Calu3 (cell line): ENCODE results near the gene MSMO1. TPM values are rescaled to one million over a fixed set of nuclear protein-coding genes. Genes with fewer than 3 reads are reported as not detected.

ENCODE experiments used
- BruUV-seq: library from RNA; stranded (reverse); fragments of 400-500 nt; replicated peaks from 2 replicates; lab custom pipeline; 2021; lab: Mats Ljungman, UMichigan
- CTCF ChIA-PET: fragments of 300-600 bp; sonication (Branson Sonifier 250); formaldehyde crosslinking; loops from one replicate; lab custom pipeline; 2022; ENCODE audit warnings: antibody characterized with exemption; lab: Charles Lee
- DNase-seq: peaks from one replicate; pipeline ENCODE4 v3.0.0; 2022
- H3K27ac Mint-ChIP-seq: one replicate; pipeline ENCODE4 v1.8.0; 2022; ENCODE audit warnings: mixed read lengths; ENCODE audit not compliant: unreplicated experiment
- H3K27me3 Mint-ChIP-seq: one replicate; pipeline ENCODE4 v1.8.0; 2022; ENCODE audit warnings: mixed read lengths; ENCODE audit not compliant: unreplicated experiment
- H3K36me3 Mint-ChIP-seq: one replicate; pipeline ENCODE4 v1.8.0; 2022; ENCODE audit warnings: mild to moderate bottlenecking, moderate library complexity, mixed read lengths; ENCODE audit not compliant: insufficient read depth, unreplicated experiment
- H3K4me1 Mint-ChIP-seq: one replicate; pipeline ENCODE4 v1.8.0; 2022; ENCODE audit warnings: mild to moderate bottlenecking, low read depth, mixed read lengths; ENCODE audit not compliant: unreplicated experiment
- H3K4me3 Mint-ChIP-seq: one replicate; pipeline ENCODE4 v1.8.0; 2022; ENCODE audit warnings: mild to moderate bottlenecking, low read depth, moderate library complexity, mixed read lengths; ENCODE audit not compliant: unreplicated experiment
- H3K9me3 Mint-ChIP-seq: one replicate; pipeline ENCODE4 v1.8.0; 2022; ENCODE audit warnings: low read depth, mixed read lengths; ENCODE audit not compliant: unreplicated experiment
- CTCF ChIP-seq: fragments of 200-600 bp; IDR thresholded peaks from one replicate; pipeline ENCODE4 v1.8.0; 2022; ENCODE audit warnings: antibody characterized with exemption; ENCODE audit not compliant: unreplicated experiment
- intact Hi-C: fragments of 100-400 bp; cut with micrococcal nuclease; formaldehyde crosslinking; loops from one replicate; pipeline ENCODE4 v1.10.0; 2022; ENCODE audit not compliant: unreplicated experiment
- microRNA-seq: library from miRNA; unstranded; fragments of <30 nt; microRNA quantifications from one replicate; pipeline ENCODE4 v1.2.0, GENCODE V29; 2022
- total RNA-seq: library from RNA; stranded (reverse); gene quantifications from 2 replicates; pipeline ENCODE4 v1.2.3, GENCODE V29; 2022

Gene MSMO1
- total RNA-seq, 1 experiment from 2014 or later: 111 TPM

GRCh38 chr4:165388756-165389155 is 61.3 kb downstream of the MSMO1 start:
- CTCF ChIA-PET: no interaction called here
- no peaks in the 10 kb centered on the region for H3K9me3 Mint-ChIP-seq
- H3K4me1 Mint-ChIP-seq: no peaks in the 10 kb centered on the region
- no peak for TF ChIP-seq CTCF
- H3K27ac Mint-ChIP-seq: no peak overlapping the region
- BruUV-seq: no TSS peak
- no peaks in the 10 kb centered on the region for H3K36me3 Mint-ChIP-seq
- H3K4me3 Mint-ChIP-seq: no peak overlapping the region
- intact Hi-C loops: no loop called here
- no peak for DNase-seq
- no peaks in the 10 kb centered on the region for H3K27me3 Mint-ChIP-seq

Small RNA genes within 50 kb of the gene (microRNA-seq; reads per million reads assigned to microRNA genes)
- gene MIR578: not detected

Other genes starting within 250 kb of the MSMO1 start
- gene TMEM192, start 214.8 kb upstream of the MSMO1 start, total RNA-seq: 18.4 and 21.1 TPM in 2 replicates
- 12.9 and 13.8 TPM in 2 replicates for gene KLHL2, start 120.1 kb upstream of the MSMO1 start, total RNA-seq
- 4.1 and 4.7 TPM in 2 replicates for gene CPE, start 51.3 kb downstream of the MSMO1 start, total RNA-seq